Measurements from ENCODE around the gene ZNF620. TPM values are rescaled to one million over a fixed set of nuclear protein-coding genes. Genes with fewer than 3 reads are reported as not detected.

Gene ZNF620
- total RNA-seq, 1 experiment from 2014 or later: 4.1 TPM

- Histone ChIP-seq H3K9me3 (ENCODE audit: insufficient read depth, low read depth) (no peaks in the 10 kb centered on the region), H3K4me2 (no peak overlapping the region), H3K27ac (no peak overlapping the region), H3F3A (ENCODE audit: insufficient read depth, low read depth) (no peaks in the 10 kb centered on the region), H3K4me1 (replicated peaks; ENCODE audit: insufficient read depth) (no peaks in the 10 kb centered on the region), H3K4me3 (no peak overlapping the region), H4K20me1 (ENCODE audit: insufficient read depth) (no peaks in the 10 kb centered on the region), H3K79me2 (ENCODE audit: low read depth) (no peaks in the 10 kb centered on the region), H3K27me3 (ENCODE audit: insufficient read depth, low read depth) (no peaks in the 10 kb centered on the region), H3K36me3 (ENCODE audit: low read depth) (no peaks in the 10 kb centered on the region), H2AFZ (no peak overlapping the region), H3K9me2 (ENCODE audit: insufficient read depth) (no peaks in the 10 kb centered on the region)
- no TSS peak for BruUV-seq (replicated peaks)
- DNase-seq: no peak
- intact Hi-C loops (cut with micrococcal nuclease; ENCODE audit: unreplicated experiment): no loop called here
- CTCF ChIA-PET: no interaction called here
- TF ChIP-seq, protein P1, sequence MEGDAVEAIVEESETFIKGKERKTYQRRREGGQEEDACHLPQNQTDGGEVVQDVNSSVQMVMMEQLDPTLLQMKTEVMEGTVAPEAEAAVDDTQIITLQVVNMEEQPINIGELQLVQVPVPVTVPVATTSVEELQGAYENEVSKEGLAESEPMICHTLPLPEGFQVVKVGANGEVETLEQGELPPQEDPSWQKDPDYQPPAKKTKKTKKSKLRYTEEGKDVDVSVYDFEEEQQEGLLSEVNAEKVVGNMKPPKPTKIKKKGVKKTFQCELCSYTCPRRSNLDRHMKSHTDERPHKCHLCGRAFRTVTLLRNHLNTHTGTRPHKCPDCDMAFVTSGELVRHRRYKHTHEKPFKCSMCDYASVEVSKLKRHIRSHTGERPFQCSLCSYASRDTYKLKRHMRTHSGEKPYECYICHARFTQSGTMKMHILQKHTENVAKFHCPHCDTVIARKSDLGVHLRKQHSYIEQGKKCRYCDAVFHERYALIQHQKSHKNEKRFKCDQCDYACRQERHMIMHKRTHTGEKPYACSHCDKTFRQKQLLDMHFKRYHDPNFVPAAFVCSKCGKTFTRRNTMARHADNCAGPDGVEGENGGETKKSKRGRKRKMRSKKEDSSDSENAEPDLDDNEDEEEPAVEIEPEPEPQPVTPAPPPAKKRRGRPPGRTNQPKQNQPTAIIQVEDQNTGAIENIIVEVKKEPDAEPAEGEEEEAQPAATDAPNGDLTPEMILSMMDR (conservative IDR thresholded peaks at IDR 0.05): no peak
- TF ChIP-seq EZH2 (IDR thresholded peaks at IDR 0.05; ENCODE audit: low read depth): no peak
- POLR2A ChIA-PET (ENCODE audit: unreplicated experiment): no interaction called here
Measured at GRCh38 chr3:40518067-40518466, 12.2 kb downstream of the ZNF620 start.

- no TSS peak for BruUV-seq (replicated peaks)
- POLR2A ChIA-PET (ENCODE audit: unreplicated experiment): no interaction called here
Measured at GRCh38 chr3:40518848-40519247, 13.0 kb downstream of the ZNF620 start.

DNA sequence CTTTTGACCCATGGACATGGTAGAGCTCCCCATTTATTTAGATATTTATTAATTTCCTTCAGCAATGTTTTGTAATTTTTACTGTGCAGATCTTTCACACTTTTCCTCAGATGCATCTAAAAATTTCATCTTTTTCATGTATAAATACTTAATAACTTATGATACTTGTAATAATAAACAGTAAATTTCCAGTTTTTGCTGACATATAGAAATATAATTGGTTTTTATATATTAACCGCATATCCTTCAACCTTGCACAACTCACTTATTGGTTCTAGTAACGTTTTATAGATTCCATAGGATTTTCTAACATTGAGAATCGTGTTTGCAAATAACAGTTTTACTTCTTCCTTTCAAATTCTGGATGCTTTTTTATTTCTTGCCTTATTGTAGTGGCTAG lies 15.4 kb downstream of the ZNF620 start:
- no peaks in the 10 kb centered on the region for H3K36me3 ChIP-seq (ENCODE audit: low read depth)
- H3K79me2 ChIP-seq (ENCODE audit: low read depth): peaks cover 13% of the 10 kb centered on the region
- no TSS peak for BruUV-seq (replicated peaks)
- H4K20me1 ChIP-seq (ENCODE audit: insufficient read depth): no peaks in the 10 kb centered on the region
- H3K4me2 ChIP-seq: no peak overlapping the region
- H3F3A ChIP-seq (ENCODE audit: insufficient read depth, low read depth): peaks cover 7% of the 10 kb centered on the region; the same call in 1 of the 2 replicates
- POLR2A ChIA-PET (ENCODE audit: unreplicated experiment): no interaction called here
- H3K4me3 ChIP-seq: no peak overlapping the region
- no peaks in the 10 kb centered on the region for H3K9me3 ChIP-seq (ENCODE audit: insufficient read depth, low read depth)
- DNase-seq: no peak
- H2AFZ ChIP-seq: no peak overlapping the region
- no peak overlapping the region for H3K27ac ChIP-seq
- peaks cover 10% of the 10 kb centered on the region; the same call in 1 of the 2 replicates for H3K4me1 ChIP-seq (replicated peaks; ENCODE audit: insufficient read depth)
- intact Hi-C loops (cut with micrococcal nuclease; ENCODE audit: unreplicated experiment): no loop called here
- TF ChIP-seq, protein P1 (conservative IDR thresholded peaks at IDR 0.05): no peak
- TF ChIP-seq EZH2 (IDR thresholded peaks at IDR 0.05; ENCODE audit: low read depth): no peak
- H3K9me2 ChIP-seq (ENCODE audit: insufficient read depth): no peaks in the 10 kb centered on the region
- CTCF ChIA-PET: no interaction called here
- no peaks in the 10 kb centered on the region for H3K27me3 ChIP-seq (ENCODE audit: insufficient read depth, low read depth)

More at GRCh38 chr3:40518848-40519247, 13.0 kb downstream of the ZNF620 start:
- Histone ChIP-seq H4K20me1 (ENCODE audit: insufficient read depth) (no peaks in the 10 kb centered on the region), H3K27ac (no peak overlapping the region), H3K4me1 (replicated peaks; ENCODE audit: insufficient read depth) (no peaks in the 10 kb centered on the region), H3K9me3 (ENCODE audit: insufficient read depth, low read depth) (no peaks in the 10 kb centered on the region), H3K27me3 (ENCODE audit: insufficient read depth, low read depth) (no peaks in the 10 kb centered on the region), H3K4me3 (no peak overlapping the region), H3K79me2 (ENCODE audit: low read depth) (no peaks in the 10 kb centered on the region), H3F3A (ENCODE audit: insufficient read depth, low read depth) (peaks cover under 1% of the 10 kb centered on the region; the same call in 1 of the 2 replicates), H3K9me2 (ENCODE audit: insufficient read depth) (no peaks in the 10 kb centered on the region), H3K4me2 (no peak overlapping the region), H3K36me3 (ENCODE audit: low read depth) (no peaks in the 10 kb centered on the region), H2AFZ (no peak overlapping the region)
- CTCF ChIA-PET: no interaction called here
- TF ChIP-seq EZH2 (IDR thresholded peaks at IDR 0.05; ENCODE audit: low read depth): no peak
- no peak for DNase-seq
- intact Hi-C loops (cut with micrococcal nuclease; ENCODE audit: unreplicated experiment): no loop called here

- H3K27me3 ChIP-seq (ENCODE audit: insufficient read depth, low read depth): no peaks in the 10 kb centered on the region
- H3K9me3 ChIP-seq (ENCODE audit: insufficient read depth, low read depth): no peaks in the 10 kb centered on the region
- peaks cover 14% of the 10 kb centered on the region for H3K36me3 ChIP-seq (ENCODE audit: low read depth)
- BruUV-seq (replicated peaks): no TSS peak
- intact Hi-C loops (cut with micrococcal nuclease; ENCODE audit: unreplicated experiment): loop anchor here (1.0 kb wide), 3 partner anchors 17 to 70 kb away; partner anchors contain the start of genes ZNF619 and ZNF620
- peak overlapping the region; percentile 79 for H3K27ac ChIP-seq
- peak overlapping the region; percentile 85 for H3K4me3 ChIP-seq
- H3K4me1 ChIP-seq (replicated peaks; ENCODE audit: insufficient read depth): peaks cover 10% of the 10 kb centered on the region; the same call in 1 of the 2 replicates
- peak overlapping the region; percentile 92 for H3K4me2 ChIP-seq
- H3F3A ChIP-seq (ENCODE audit: insufficient read depth, low read depth): peaks cover 7% of the 10 kb centered on the region; the same call in 1 of the 2 replicates
- no peaks in the 10 kb centered on the region for H3K9me2 ChIP-seq (ENCODE audit: insufficient read depth)
- TF ChIP-seq EZH2 (IDR thresholded peaks at IDR 0.05; ENCODE audit: low read depth): no peak
- TF ChIP-seq, protein P1 (conservative IDR thresholded peaks at IDR 0.05): no peak
- no peak overlapping the region for H2AFZ ChIP-seq
- POLR2A ChIA-PET (ENCODE audit: unreplicated experiment): interaction anchor here (0.6 kb wide), 1 partner anchor 31 kb away, joined by 6 read pairs; no protein-coding TSS in a partner anchor
- peaks cover 20% of the 10 kb centered on the region for H3K79me2 ChIP-seq (ENCODE audit: low read depth)
- DNase-seq: no peak
- H4K20me1 ChIP-seq (ENCODE audit: insufficient read depth): no peaks in the 10 kb centered on the region
- CTCF ChIA-PET: interaction anchor here (0.5 to 0.7 kb wide), 2 partner anchors 83 to 1592 kb away, joined by 3 read pairs; no protein-coding TSS in a partner anchor
Measured at GRCh38 chr3:40523781-40524180, 17.9 kb downstream of the ZNF620 start.

All from PC-9 (cell line).